GM18505 (cell line): ENCODE data around the gene TGFB1.

Experiments used
- ATAC-seq: cut with Tn5 transposase; IDR thresholded peaks from one replicate; pipeline ENCODE4 v1.9.1; 2021; ENCODE audit not compliant: unreplicated experiment
- POLR2A ChIP-seq: IDR thresholded peaks from 4 replicates; pipeline ENCODE4 v1.6.1; 2011; ENCODE audit warnings: borderline replicate concordance; ENCODE audit not compliant: insufficient read depth, insufficient read length; ENCODE audit errors: extremely low read depth

TGFB1 gene

DNA sequence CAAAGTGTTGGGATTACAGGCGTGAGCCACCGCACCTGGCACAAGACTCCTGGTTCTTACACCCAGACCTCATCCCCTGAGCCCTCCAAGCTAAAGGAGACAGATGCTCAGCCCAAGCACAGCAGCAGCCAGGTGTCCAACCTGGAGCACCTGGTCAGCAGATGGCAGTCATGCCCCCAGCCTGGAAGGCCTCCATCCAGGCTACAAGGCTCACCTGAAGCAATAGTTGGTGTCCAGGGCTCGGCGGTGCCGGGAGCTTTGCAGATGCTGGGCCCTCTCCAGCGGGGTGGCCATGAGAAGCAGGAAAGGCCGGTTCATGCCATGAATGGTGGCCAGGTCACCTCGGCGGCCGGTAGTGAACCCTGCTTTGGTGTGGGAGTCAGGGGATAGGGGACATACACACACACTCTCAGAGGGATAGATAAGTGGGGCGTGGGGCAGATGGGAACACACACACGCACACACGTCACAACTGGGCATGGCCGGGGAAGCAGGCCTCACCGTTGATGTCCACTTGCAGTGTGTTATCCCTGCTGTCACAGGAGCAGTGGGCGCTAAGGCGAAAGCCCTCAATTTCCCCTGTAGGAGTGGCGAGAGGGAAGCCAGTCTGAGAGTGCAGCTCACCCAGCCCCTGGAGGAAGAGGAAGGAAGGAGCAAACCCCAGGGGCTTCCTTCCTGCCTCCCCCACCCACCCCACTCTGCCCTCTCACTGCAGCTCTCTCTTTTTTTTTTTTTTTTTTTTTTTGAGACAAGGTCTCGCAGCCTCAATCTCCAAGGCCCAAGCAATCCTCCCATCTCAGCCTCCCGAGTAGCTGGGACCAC is 11.8 kb downstream of the TGFB1 start:
- no peak for ATAC-seq
- TF ChIP-seq POLR2A: no peak

DNA sequence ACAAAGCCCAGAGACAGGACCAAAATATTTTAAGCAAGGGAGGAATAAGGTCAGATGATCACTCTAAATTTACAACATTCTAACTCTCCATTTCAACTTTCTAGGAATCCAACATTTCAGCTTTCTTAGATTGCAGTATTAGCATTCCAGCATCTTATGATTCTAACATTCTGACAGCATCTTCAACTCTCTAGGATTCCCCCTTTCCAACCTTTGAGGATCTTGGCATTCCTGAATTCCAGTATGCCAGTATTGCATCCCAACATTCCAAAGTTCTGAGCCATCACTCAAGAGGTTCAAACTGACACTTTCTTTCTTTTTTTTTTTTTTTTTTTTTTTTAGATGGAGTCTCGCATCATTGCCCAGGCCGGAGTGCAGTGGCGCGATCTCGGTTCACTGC is 13.8 kb downstream of the TGFB1 start:
- ATAC-seq: no peak

DNA sequence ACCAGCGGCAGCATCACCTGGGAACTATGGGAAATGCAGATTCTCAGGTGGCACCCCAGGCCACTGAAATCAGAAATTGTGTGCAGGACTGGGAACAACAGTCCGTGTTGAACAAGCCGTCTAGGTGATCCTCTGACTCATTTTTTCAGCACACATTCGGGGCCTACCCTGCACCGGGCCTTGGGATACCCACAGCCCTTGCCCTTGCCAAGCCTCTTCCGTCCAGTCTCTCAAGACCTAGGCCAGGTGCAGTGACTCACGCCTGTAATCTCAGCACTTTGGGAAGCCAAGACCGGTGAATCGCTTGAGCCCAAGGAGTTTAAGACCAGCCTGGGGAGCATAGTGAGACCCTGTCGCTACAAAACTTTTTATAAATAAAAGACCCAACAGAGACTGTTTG is 18.3 kb downstream of the TGFB1 start:
- ATAC-seq: no peak
- TF ChIP-seq POLR2A: no peak

More for the DNA sequence above, 13.8 kb downstream of the TGFB1 start:
- no peak for TF ChIP-seq POLR2A

DNA sequence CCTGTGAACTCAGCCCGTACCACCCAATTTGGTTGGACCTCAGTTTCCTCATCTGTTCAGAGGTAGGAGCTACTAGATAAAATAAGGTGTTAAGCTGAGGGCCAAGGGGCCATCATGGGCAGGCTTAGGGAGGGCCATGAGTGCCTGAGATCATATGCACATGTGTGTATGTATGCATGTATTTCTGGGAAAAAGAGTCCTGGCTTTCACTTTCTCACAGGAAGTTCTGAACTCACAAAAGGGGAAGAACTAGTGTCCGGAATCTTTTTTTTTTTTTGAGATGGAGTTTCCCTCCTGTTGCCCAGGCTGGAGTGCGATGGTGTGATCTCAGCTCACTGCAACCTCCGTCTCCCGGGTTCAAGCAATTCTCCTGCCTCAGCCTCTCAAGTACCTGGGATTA is 18.9 kb downstream of the TGFB1 start:
- ATAC-seq: no peak

DNA sequence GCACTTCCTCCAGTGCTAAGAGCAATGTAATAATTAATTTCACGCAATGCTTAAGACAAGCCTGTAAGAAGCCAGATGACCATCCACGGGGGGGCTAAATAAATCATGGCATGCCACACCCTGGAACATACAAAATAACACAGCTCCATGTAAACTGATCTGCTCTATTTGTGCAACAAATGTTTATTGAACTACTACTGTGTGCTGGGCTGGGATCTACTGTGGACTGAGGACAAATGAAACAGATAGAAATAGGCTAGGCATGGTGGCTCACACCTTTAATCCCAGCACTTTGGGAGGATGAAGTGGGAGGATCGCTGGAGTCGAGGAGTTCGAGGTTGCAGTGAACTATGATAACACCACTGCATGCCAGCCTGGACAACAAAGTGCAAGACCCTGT is 21.3 kb downstream of the TGFB1 start:
- ATAC-seq: no peak
- no peak for TF ChIP-seq POLR2A

More for the DNA sequence above, 18.9 kb downstream of the TGFB1 start:
- TF ChIP-seq POLR2A: no peak

DNA sequence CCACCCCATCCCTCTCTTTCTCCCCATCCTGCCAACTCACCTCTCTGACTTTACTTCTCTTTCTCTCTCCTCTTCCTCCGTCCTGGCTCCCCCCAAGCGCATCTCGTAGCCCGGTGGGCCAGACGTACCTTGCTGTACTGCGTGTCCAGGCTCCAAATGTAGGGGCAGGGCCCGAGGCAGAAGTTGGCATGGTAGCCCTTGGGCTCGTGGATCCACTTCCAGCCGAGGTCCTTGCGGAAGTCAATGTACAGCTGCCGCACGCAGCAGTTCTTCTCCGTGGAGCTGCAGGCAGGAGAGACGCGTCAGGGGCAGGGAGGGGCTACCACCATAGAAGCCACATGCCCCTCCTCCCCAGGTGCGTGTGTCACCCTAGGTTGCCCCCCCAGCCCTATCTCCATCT is 21.7 kb downstream of the TGFB1 start:
- no peak for TF ChIP-seq POLR2A
- ATAC-seq: no peak

DNA sequence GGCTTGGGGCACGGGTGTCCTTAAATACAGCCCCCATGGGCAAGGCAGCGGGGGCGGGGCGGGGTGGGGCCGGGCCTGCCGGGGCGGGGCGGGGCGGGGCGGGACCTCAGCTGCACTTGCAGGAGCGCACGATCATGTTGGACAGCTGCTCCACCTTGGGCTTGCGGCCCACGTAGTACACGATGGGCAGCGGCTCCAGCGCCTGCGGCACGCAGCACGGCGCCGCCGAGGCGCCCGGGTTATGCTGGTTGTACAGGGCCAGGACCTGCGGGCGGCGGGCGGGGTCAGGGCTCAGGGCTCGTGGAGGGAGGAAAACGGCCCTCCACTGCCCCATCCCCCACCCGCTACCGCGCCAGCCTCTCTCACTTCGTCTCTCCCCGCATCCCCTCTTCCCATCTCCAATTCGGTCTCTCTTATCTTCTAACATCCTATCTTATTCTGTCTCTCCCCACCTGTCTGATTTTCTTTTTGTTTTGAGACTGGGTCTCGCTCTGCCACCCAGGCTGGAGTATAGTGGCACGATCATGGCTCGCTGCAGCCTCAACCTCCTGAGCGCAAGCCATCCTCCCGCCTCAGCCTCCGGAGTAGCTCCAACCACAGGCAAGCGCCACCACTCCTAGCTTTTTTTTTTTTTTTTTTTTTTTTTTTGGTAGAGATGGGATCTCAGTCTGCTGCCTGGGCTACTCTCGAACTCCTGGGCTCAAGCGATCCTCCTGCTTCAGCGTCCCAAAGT is 22.6 kb downstream of the TGFB1 start:
- ATAC-seq: no peak
- TF ChIP-seq POLR2A: no peak

DNA sequence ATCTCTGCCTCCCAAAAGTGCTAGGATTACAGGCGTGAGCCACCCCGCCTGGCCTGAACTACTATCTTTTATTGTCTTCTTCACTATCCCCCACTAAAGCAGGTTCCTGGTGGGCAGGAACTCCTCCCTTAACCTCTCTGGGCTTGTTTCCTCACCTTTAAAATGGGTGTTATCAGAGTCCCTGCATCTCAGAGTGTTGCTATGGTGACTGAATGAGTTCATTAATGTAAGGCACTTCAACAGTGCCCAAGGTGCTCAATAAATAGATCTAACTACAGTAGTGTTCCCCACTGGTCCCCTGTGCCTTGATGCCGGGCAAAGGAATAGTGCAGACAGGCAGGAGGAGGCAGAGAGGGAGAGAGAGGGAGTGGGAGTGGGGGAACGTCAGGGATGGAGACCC is 23.2 kb downstream of the TGFB1 start:
- no peak for TF ChIP-seq POLR2A
- no peak for ATAC-seq

DNA sequence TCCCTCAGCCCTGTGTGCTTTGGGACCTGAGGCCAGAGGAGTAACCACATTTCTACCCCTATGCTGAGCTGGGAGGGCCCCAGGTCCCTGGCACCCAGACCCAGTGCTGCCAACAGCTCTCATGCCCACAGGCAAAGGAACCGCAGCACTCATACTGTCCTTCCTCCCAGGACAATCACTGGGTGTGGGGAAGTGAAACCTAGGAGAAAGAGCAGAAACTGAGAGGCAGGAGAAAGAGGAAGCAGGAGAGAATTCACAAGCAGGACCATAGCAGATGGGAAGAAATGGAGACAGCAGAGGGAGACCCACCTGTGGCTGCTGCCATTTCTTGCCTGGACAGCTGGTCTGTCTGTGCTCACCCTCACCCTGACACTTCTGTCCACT is 24.9 kb downstream of the TGFB1 start:
- ATAC-seq: no peak
- no peak for TF ChIP-seq POLR2A

DNA sequence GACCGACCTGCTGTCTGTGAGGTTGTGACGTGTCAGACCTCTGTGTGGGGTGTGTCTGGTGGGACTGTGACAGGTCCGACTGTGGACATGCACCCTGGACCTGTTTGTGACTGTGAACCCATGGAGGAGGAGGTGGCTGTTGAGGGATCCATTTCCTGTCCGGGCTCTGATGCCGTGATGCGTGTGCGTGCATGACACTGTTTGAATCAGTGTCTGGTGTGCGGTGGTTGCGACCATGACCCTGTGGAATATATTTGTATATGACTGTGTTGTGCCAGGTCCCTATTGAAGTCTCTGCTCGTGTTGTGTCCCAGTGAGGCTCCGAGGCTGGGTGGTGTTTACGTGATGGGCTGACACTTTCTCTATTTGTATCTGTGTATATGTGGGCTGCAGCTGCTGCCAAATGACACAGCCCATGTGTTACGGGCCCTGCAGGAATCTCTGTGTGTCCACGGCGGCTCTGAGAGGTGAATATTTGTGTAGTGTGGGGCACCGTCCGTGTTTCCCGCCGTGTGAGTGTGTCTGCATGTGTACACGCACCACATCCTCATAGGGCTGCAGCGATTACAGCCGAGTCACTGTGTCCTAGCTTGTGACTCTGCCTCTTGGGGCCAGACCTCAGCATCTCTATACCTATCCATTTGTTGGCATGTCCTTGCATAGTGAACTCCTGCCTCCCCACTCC is 25.4 kb downstream of the TGFB1 start:
- ATAC-seq: no peak

DNA sequence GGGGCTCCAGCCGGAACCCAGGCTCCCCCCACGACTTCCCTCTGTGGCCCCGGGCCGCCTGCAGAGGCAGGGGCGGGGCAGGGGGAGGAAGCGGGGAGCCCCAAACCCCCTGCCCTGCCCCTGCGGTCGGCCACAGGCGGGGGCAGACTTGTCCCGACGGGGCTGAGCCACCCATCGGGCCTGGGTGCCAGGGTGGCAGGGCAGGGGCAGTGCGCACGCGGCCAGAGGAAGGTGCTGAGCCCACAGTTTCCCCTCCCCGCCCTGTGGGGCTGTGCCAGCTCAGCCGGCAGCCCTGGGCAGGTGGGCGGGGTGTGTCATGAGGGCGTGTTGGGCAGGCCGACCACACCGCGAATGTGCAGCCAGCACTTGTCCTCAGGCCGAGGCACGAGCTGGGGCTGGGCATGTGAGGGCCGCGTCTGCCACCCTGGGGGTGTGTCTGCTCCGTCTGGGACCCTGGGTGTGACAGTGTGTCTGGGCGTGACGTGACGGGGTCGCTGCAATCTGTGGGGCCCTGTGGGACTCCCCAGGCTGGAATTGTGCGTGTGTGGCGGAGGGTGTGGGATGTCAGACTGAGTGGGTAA is 26.1 kb downstream of the TGFB1 start:
- TF ChIP-seq POLR2A: no peak
- peak; percentile 50 for ATAC-seq

More for the DNA sequence above, 25.4 kb downstream of the TGFB1 start:
- no peak for TF ChIP-seq POLR2A

DNA sequence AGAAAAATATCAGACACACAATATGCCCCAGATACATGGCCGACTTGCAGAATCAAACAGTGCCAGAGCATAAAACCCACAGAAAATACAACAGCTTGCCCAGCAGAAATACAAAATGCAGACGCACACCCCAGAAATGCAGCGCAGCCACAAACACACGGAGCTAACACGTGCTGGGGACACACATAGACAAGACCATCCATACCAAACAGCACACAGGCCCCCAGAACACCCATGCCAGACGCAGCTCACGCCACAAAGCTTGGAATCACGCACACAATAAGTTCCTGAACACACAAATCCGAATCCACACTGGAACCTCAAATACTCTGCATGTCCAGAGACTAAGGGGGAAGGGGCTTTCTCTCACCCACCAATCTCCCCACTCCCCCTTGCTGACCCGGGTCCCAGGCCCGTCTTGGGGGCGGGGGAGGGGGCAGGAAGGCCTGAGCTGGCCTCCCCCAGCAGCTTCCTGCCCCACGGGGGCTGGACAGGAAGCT is 26.6 kb downstream of the TGFB1 start:
- peak; percentile 1 for ATAC-seq
- TF ChIP-seq POLR2A: no peak
